ENCODE data around the gene MYO1H.
"Not testable (repeated sequence)": the region's sequence is repeated elsewhere in the genome, so short reads cannot be mapped to it uniquely, and the experiment has no call there.

MYO1H gene

GRCh38 chr12:109466305-109466704 lies 118.6 kb downstream of the MYO1H start:
- no peak overlapping the region for H3K9ac ChIP-seq (ENCODE audit: low read depth in 1 of 2, low read length in 2 of 2)
- no peak overlapping the region for H3K4me3 ChIP-seq (ENCODE audit: low read length in 2 of 2)
- no peaks in the 10 kb centered on the region for H3K9me3 ChIP-seq (ENCODE audit: control insufficient read depth in 2 of 2, low read length in 2 of 2)
- peaks cover 25 to 34% of the 10 kb centered on the region in 2 donors for H3K36me3 ChIP-seq (ENCODE audit: control insufficient read depth in 2 of 2, insufficient read depth in 2 of 2, low read length in 2 of 2)
- no peaks in the 10 kb centered on the region for H3K27me3 ChIP-seq (ENCODE audit: control insufficient read depth in 2 of 2, insufficient read depth in 2 of 2, low read length in 2 of 2)
- peak overlapping the region in 1 of 2 donors; percentile 24 for H3K27ac ChIP-seq (ENCODE audit: low read depth in 2 of 2, low read length in 2 of 2)
- peaks cover 49 to 53% of the 10 kb centered on the region in 2 donors for H3K4me1 ChIP-seq (ENCODE audit: control insufficient read depth in 2 of 2, insufficient read depth in 2 of 2, low read length in 2 of 2)

GRCh38 chr12:109466821-109467220 lies 119.1 kb downstream of the MYO1H start:
- peak overlapping the region in 1 of 2 donors; percentile 24 for H3K27ac ChIP-seq (ENCODE audit: low read depth in 2 of 2, low read length in 2 of 2)
- H3K4me1 ChIP-seq (ENCODE audit: control insufficient read depth in 2 of 2, insufficient read depth in 2 of 2, low read length in 2 of 2): peaks cover 44 to 47% of the 10 kb centered on the region in 2 donors
- peaks cover 25 to 34% of the 10 kb centered on the region in 2 donors for H3K36me3 ChIP-seq (ENCODE audit: control insufficient read depth in 2 of 2, insufficient read depth in 2 of 2, low read length in 2 of 2)
- no peak overlapping the region for H3K4me3 ChIP-seq (ENCODE audit: low read length in 2 of 2)
- no peak overlapping the region for H3K9ac ChIP-seq (ENCODE audit: low read depth in 1 of 2, low read length in 2 of 2)
- H3K27me3 ChIP-seq (ENCODE audit: control insufficient read depth in 2 of 2, insufficient read depth in 2 of 2, low read length in 2 of 2): no peaks in the 10 kb centered on the region
- no peaks in the 10 kb centered on the region for H3K9me3 ChIP-seq (ENCODE audit: control insufficient read depth in 2 of 2, low read length in 2 of 2)

- no peaks in the 10 kb centered on the region for H3K27me3 ChIP-seq (ENCODE audit: control insufficient read depth in 2 of 2, insufficient read depth in 2 of 2, low read length in 2 of 2)
- no peak overlapping the region for H3K4me3 ChIP-seq (ENCODE audit: low read length in 2 of 2)
- peak overlapping the region in 1 of 2 donors; percentile 21 for H3K9ac ChIP-seq (ENCODE audit: low read depth in 1 of 2, low read length in 2 of 2)
- H3K36me3 ChIP-seq (ENCODE audit: control insufficient read depth in 2 of 2, insufficient read depth in 2 of 2, low read length in 2 of 2): peaks cover 25 to 35% of the 10 kb centered on the region in 2 donors
- H3K27ac ChIP-seq (ENCODE audit: low read depth in 2 of 2, low read length in 2 of 2): peak overlapping the region; percentile 69 to 77
- no peaks in the 10 kb centered on the region for H3K9me3 ChIP-seq (ENCODE audit: control insufficient read depth in 2 of 2, low read length in 2 of 2)
- peaks cover 31 to 34% of the 10 kb centered on the region in 2 donors for H3K4me1 ChIP-seq (ENCODE audit: control insufficient read depth in 2 of 2, insufficient read depth in 2 of 2, low read length in 2 of 2)
These were observed 120.4 kb downstream of the MYO1H start for GRCh38 chr12:109467978-109468676.

- Histone ChIP-seq H3K27me3 (ENCODE audit: control insufficient read depth in 2 of 2, insufficient read depth in 2 of 2, low read length in 2 of 2) (no peaks in the 10 kb centered on the region), H3K36me3 (ENCODE audit: control insufficient read depth in 2 of 2, insufficient read depth in 2 of 2, low read length in 2 of 2) (peaks cover 25 to 38% of the 10 kb centered on the region in 2 donors), H3K4me1 (ENCODE audit: control insufficient read depth in 2 of 2, insufficient read depth in 2 of 2, low read length in 2 of 2) (peaks cover 19 to 24% of the 10 kb centered on the region in 2 donors), H3K9ac (ENCODE audit: low read depth in 1 of 2, low read length in 2 of 2) (no peak overlapping the region), H3K4me3 (ENCODE audit: low read length in 2 of 2) (no peak overlapping the region), H3K9me3 (ENCODE audit: control insufficient read depth in 2 of 2, low read length in 2 of 2) (no peaks in the 10 kb centered on the region), H3K27ac (ENCODE audit: low read depth in 2 of 2, low read length in 2 of 2) (peak overlapping the region in 1 of 2 donors; percentile 16)
These were observed 121.8 kb downstream of the MYO1H start for GRCh38 chr12:109469517-109469916.

- H3K27ac ChIP-seq (ENCODE audit: low read depth in 2 of 2, low read length in 2 of 2): no peak overlapping the region
- no peak overlapping the region for H3K4me3 ChIP-seq (ENCODE audit: low read length in 2 of 2)
- H3K9ac ChIP-seq (ENCODE audit: low read depth in 1 of 2, low read length in 2 of 2): no peak overlapping the region
- H3K4me1 ChIP-seq (ENCODE audit: control insufficient read depth in 2 of 2, insufficient read depth in 2 of 2, low read length in 2 of 2): peaks cover 18 to 21% of the 10 kb centered on the region in 2 donors
- H3K36me3 ChIP-seq (ENCODE audit: control insufficient read depth in 2 of 2, insufficient read depth in 2 of 2, low read length in 2 of 2): peaks cover 8 to 15% of the 10 kb centered on the region in 2 donors
- no peaks in the 10 kb centered on the region for H3K9me3 ChIP-seq (ENCODE audit: control insufficient read depth in 2 of 2, low read length in 2 of 2)
- H3K27me3 ChIP-seq (ENCODE audit: control insufficient read depth in 2 of 2, insufficient read depth in 2 of 2, low read length in 2 of 2): no peaks in the 10 kb centered on the region
These were observed 125.3 kb downstream of the MYO1H start for GRCh38 chr12:109473006-109473405.

GRCh38 chr12:109473526-109474270 lies 126.0 kb downstream of the MYO1H start:
- not testable (repeated sequence) for H3K27ac ChIP-seq (ENCODE audit: low read depth in 2 of 2, low read length in 2 of 2)

GRCh38 chr12:109475121-109475520 lies 127.4 kb downstream of the MYO1H start:
- Histone ChIP-seq H3K9me3 (ENCODE audit: control insufficient read depth in 2 of 2, low read length in 2 of 2) (no peaks in the 10 kb centered on the region), H3K27ac (ENCODE audit: low read depth in 2 of 2, low read length in 2 of 2) (no peak overlapping the region), H3K27me3 (ENCODE audit: control insufficient read depth in 2 of 2, insufficient read depth in 2 of 2, low read length in 2 of 2) (no peaks in the 10 kb centered on the region), H3K4me3 (ENCODE audit: low read length in 2 of 2) (peak overlapping the region in 1 of 2 donors; percentile 99), H3K36me3 (ENCODE audit: control insufficient read depth in 2 of 2, insufficient read depth in 2 of 2, low read length in 2 of 2) (peaks cover 0 to 4% of the 10 kb centered on the region in 2 donors), H3K4me1 (ENCODE audit: control insufficient read depth in 2 of 2, insufficient read depth in 2 of 2, low read length in 2 of 2) (peaks cover 12 to 20% of the 10 kb centered on the region in 2 donors), H3K9ac (ENCODE audit: low read depth in 1 of 2, low read length in 2 of 2) (no peak overlapping the region)

More at GRCh38 chr12:109473526-109474270, 126.0 kb downstream of the MYO1H start:
- Histone ChIP-seq H3K36me3 (ENCODE audit: control insufficient read depth in 2 of 2, insufficient read depth in 2 of 2, low read length in 2 of 2) (peaks cover 8 to 15% of the 10 kb centered on the region in 2 donors), H3K4me1 (ENCODE audit: control insufficient read depth in 2 of 2, insufficient read depth in 2 of 2, low read length in 2 of 2) (peaks cover 17 to 20% of the 10 kb centered on the region in 2 donors)
- not testable (repeated sequence) for H3K9ac ChIP-seq (ENCODE audit: low read depth in 1 of 2, low read length in 2 of 2); H3K27me3 ChIP-seq (ENCODE audit: control insufficient read depth in 2 of 2, insufficient read depth in 2 of 2, low read length in 2 of 2); H3K9me3 ChIP-seq (ENCODE audit: control insufficient read depth in 2 of 2, low read length in 2 of 2); H3K4me3 ChIP-seq (ENCODE audit: low read length in 2 of 2)

GRCh38 chr12:109475993-109476806 lies 128.5 kb downstream of the MYO1H start:
- H3K9me3 ChIP-seq (ENCODE audit: control insufficient read depth in 2 of 2, low read length in 2 of 2): no peaks in the 10 kb centered on the region
- H3K4me1 ChIP-seq (ENCODE audit: control insufficient read depth in 2 of 2, insufficient read depth in 2 of 2, low read length in 2 of 2): peaks cover 12 to 20% of the 10 kb centered on the region in 2 donors
- peak overlapping the region; percentile 91 to 95 for H3K27ac ChIP-seq (ENCODE audit: low read depth in 2 of 2, low read length in 2 of 2)
- peak overlapping the region; percentile 92 to 99 for H3K4me3 ChIP-seq (ENCODE audit: low read length in 2 of 2)
- peaks cover 0 to 4% of the 10 kb centered on the region in 2 donors for H3K36me3 ChIP-seq (ENCODE audit: control insufficient read depth in 2 of 2, insufficient read depth in 2 of 2, low read length in 2 of 2)
- peak overlapping the region; percentile 92 to 99 for H3K9ac ChIP-seq (ENCODE audit: low read depth in 1 of 2, low read length in 2 of 2)
- H3K27me3 ChIP-seq (ENCODE audit: control insufficient read depth in 2 of 2, insufficient read depth in 2 of 2, low read length in 2 of 2): no peaks in the 10 kb centered on the region

- Histone ChIP-seq H3K36me3 (ENCODE audit: control insufficient read depth in 2 of 2, insufficient read depth in 2 of 2, low read length in 2 of 2) (peaks cover 0 to 4% of the 10 kb centered on the region in 2 donors), H3K4me3 (ENCODE audit: low read length in 2 of 2) (peak overlapping the region; percentile 92 to 99), H3K9ac (ENCODE audit: low read depth in 1 of 2, low read length in 2 of 2) (peak overlapping the region; percentile 92 to 99), H3K27ac (ENCODE audit: low read depth in 2 of 2, low read length in 2 of 2) (peak overlapping the region; percentile 91 to 95), H3K4me1 (ENCODE audit: control insufficient read depth in 2 of 2, insufficient read depth in 2 of 2, low read length in 2 of 2) (peaks cover 12 to 20% of the 10 kb centered on the region in 2 donors), H3K9me3 (ENCODE audit: control insufficient read depth in 2 of 2, low read length in 2 of 2) (no peaks in the 10 kb centered on the region), H3K27me3 (ENCODE audit: control insufficient read depth in 2 of 2, insufficient read depth in 2 of 2, low read length in 2 of 2) (no peaks in the 10 kb centered on the region)
These were observed 129.1 kb downstream of the MYO1H start for GRCh38 chr12:109476807-109477184.
